GM10266 (cell line): ENCODE results near the gene LCN10.
"Not testable (repeated sequence)": the region's sequence is repeated elsewhere in the genome, so short reads cannot be mapped to it uniquely, and the experiment has no call there.

ENCODE experiments used
- DNase-seq: peaks from one replicate; pipeline ENCODE4 v3.0.0; 2012; ENCODE audit errors: extremely low spot score
- CTCF ChIP-seq: IDR thresholded peaks from 2 replicates; pipeline ENCODE4 v1.5.1; 2012; ENCODE audit warnings: mild to moderate bottlenecking, low read depth; ENCODE audit not compliant: control insufficient read depth, insufficient read depth; ENCODE audit errors: missing control alignments

The LCN10 gene

GRCh38 chr9:136742591-136743391 lies at the start of gene LCN10:
LCN10 (minus strand) TSS chr9:136742940; CDS start chr9:136742903, 37 bp downstream.
- TF ChIP-seq CTCF, result peak; percentile 44
- no peak for DNase-seq

- peak; percentile 68 for TF ChIP-seq CTCF
- DNase-seq, result peak; percentile 31
Measured at GRCh38 chr9:136791516-136792276, 49.0 kb upstream of the LCN10 start.

GRCh38 chr9:136790640-136791515 lies 48.1 kb upstream of the LCN10 start, which contains the start of gene TMEM141:
TMEM141 (plus strand) TSS chr9:136791344; CDS start chr9:136791371, 27 bp downstream.
- no peak for TF ChIP-seq CTCF
- DNase-seq, result peak; percentile 99

GRCh38 chr9:136789523-136789937 lies 46.8 kb upstream of the LCN10 start:
- no peak for TF ChIP-seq CTCF
- no peak for DNase-seq

- not testable (repeated sequence) for DNase-seq
Measured at GRCh38 chr9:136788644-136789522, 46.1 kb upstream of the LCN10 start.

GRCh38 chr9:136787690-136788400 lies 45.1 kb upstream of the LCN10 start:
- DNase-seq, result peak; percentile 65

GRCh38 chr9:136786983-136787382 lies 44.2 kb upstream of the LCN10 start:
- not testable (repeated sequence) for DNase-seq

More at GRCh38 chr9:136787690-136788400, 45.1 kb upstream of the LCN10 start:
- TF ChIP-seq CTCF, result peak; percentile 88
